ENCODE data around the gene HAPSTR1.

GRCh38 chr16:9095656-9096397 is 4.4 kb downstream of the HAPSTR1 start:
- no peak for TF ChIP-seq CTCF (IDR thresholded peaks at IDR 0.05)
- TF ChIP-seq RAD21 (IDR thresholded peaks at IDR 0.05; ENCODE audit: low read length): no peak
- TF ChIP-seq USF1 (IDR thresholded peaks at IDR 0.05; ENCODE audit: borderline replicate concordance, low read depth): no peak
- TF ChIP-seq EP300 (IDR thresholded peaks at IDR 0.05; ENCODE audit: borderline replicate concordance in 1 of 2, low read depth in 1 of 2, low read length in 1 of 2): no peak
- no peak for TF ChIP-seq SIN3A (IDR thresholded peaks at IDR 0.05; ENCODE audit: borderline replicate concordance, low read depth, low read length)
- no peak for TF ChIP-seq RFX5 (IDR thresholded peaks at IDR 0.05; ENCODE audit: low read length)
- TF ChIP-seq MXI1 (IDR thresholded peaks at IDR 0.05; ENCODE audit: low read depth, low read length): no peak
- no peak for TF ChIP-seq NFIC (IDR thresholded peaks at IDR 0.05; ENCODE audit: borderline replicate concordance)
- no peak for TF ChIP-seq SMC3 (IDR thresholded peaks at IDR 0.05; ENCODE audit: low read depth, low read length)
- no peak for TF ChIP-seq GABPA (IDR thresholded peaks at IDR 0.05; ENCODE audit: low read depth)
- TF ChIP-seq TAF1 (IDR thresholded peaks at IDR 0.05; ENCODE audit: borderline replicate concordance, low read depth, low read length): no peak
- TF ChIP-seq MAX (IDR thresholded peaks at IDR 0.05; ENCODE audit: low read depth): no peak
- no peak for TF ChIP-seq ELF1 (IDR thresholded peaks at IDR 0.05)
